Liver (tissue), 9 donors: ENCODE results near the gene KCNJ1. TPM values are rescaled to one million over a fixed set of nuclear protein-coding genes. Genes with fewer than 3 reads are reported as not detected.

Experiments
- DNase-seq: peaks from one replicate; pipeline ENCODE4 v3.0.0-alpha.2; 2017; ENCODE audit warnings: low spot score
- H3K27ac ChIP-seq, 2 donors: one replicate each; pipeline ENCODE4 v1.7.0; 2013; ENCODE audit warnings: inconsistent platforms in 2 of 2, low read length in 2 of 2, control low read depth in 1 of 2, low read depth in 1 of 2, mild to moderate bottlenecking in 1 of 2
- H3K27me3 ChIP-seq, 4 donors: one replicate each; pipeline versions ENCODE4 v1.6.1 to v1.7.0; 2013; ENCODE audit warnings: low read length in 3 of 4, inconsistent platforms in 1 of 4, mild to moderate bottlenecking in 1 of 4, moderate library complexity in 1 of 4; ENCODE audit not compliant: control insufficient read depth in 4 of 4, insufficient read depth in 4 of 4
- H3K36me3 ChIP-seq, 4 donors: one replicate each; pipeline versions ENCODE4 v1.6.1 to v1.7.0; 2013; ENCODE audit warnings: low read length in 3 of 4, mild to moderate bottlenecking in 3 of 4, low read depth in 1 of 4, moderate library complexity in 1 of 4; ENCODE audit not compliant: control insufficient read depth in 4 of 4, insufficient read depth in 3 of 4
- H3K4me1 ChIP-seq, 4 donors: one replicate each; pipeline versions ENCODE4 v1.6.1 to v1.7.0; 2013; ENCODE audit warnings: low read length in 3 of 4, mild to moderate bottlenecking in 3 of 4, moderate library complexity in 1 of 4; ENCODE audit not compliant: control insufficient read depth in 4 of 4, insufficient read depth in 4 of 4
- H3K4me3 ChIP-seq, 3 donors: one replicate each; pipeline versions ENCODE4 v1.6.1 to v1.7.0; 2013; ENCODE audit warnings: low read length in 3 of 3, control low read depth in 1 of 3, low read depth in 1 of 3, mild to moderate bottlenecking in 1 of 3
- H3K9ac ChIP-seq, 2 donors: one replicate each; pipeline ENCODE4 v1.7.0; 2013; ENCODE audit warnings: low read length in 2 of 2, mild to moderate bottlenecking in 2 of 2, moderate library complexity in 2 of 2, control low read depth in 1 of 2, low read depth in 1 of 2
- H3K9me3 ChIP-seq, 4 donors: one replicate each; pipeline versions ENCODE4 v1.6.1 to v1.7.0; 2013; ENCODE audit warnings: low read length in 3 of 4; ENCODE audit not compliant: control insufficient read depth in 4 of 4
- CTCF ChIP-seq: fragments of 150-350 bp; IDR thresholded peaks from 2 replicates; pipeline ENCODE4 v1.5.1; 2017; ENCODE audit warnings: improper control_type of control experiment, low read depth, low read length; ENCODE audit not compliant: missing input control
- FOXA1 ChIP-seq: IDR thresholded peaks from 2 replicates; pipeline ENCODE4 v1.6.1; 2016; ENCODE audit warnings: antibody characterized with exemption
- GABPA ChIP-seq, 2 donors: IDR thresholded peaks in 1 of 2; conservative IDR thresholded peaks in 1 of 2; 2 replicates each; pipeline ENCODE4 v1.6.1; 2016; ENCODE audit warnings: antibody characterized with exemption in 2 of 2, mild to moderate bottlenecking in 1 of 2, moderate library complexity in 1 of 2
- HNF4A ChIP-seq, 2 donors: conservative IDR thresholded peaks; 2 replicates each; pipeline ENCODE4 v1.6.1; 2016; ENCODE audit warnings: antibody characterized with exemption in 2 of 2, mild to moderate bottlenecking in 2 of 2
- HNF4G ChIP-seq: IDR thresholded peaks from 2 replicates; pipeline ENCODE4 v1.6.1; 2016; ENCODE audit warnings: antibody characterized with exemption
- JUND ChIP-seq, 2 donors: IDR thresholded peaks; 2 replicates each; pipeline ENCODE4 v1.6.1; 2016; ENCODE audit warnings: antibody characterized with exemption in 2 of 2
- NR2F2 ChIP-seq: IDR thresholded peaks from 2 replicates; pipeline ENCODE4 v1.6.1; 2016; ENCODE audit warnings: antibody characterized with exemption
- RAD21 ChIP-seq, 2 donors: IDR thresholded peaks; 2 replicates each; pipeline ENCODE4 v1.6.1; 2016; ENCODE audit warnings: antibody characterized with exemption in 2 of 2, mild to moderate bottlenecking in 2 of 2
- REST ChIP-seq: IDR thresholded peaks from 2 replicates; pipeline ENCODE4 v1.6.1; 2016; ENCODE audit warnings: antibody characterized with exemption, mild to moderate bottlenecking
- RXRA ChIP-seq, 2 donors: IDR thresholded peaks; 2 replicates each; pipeline ENCODE4 v1.6.1; 2017 to 2018; ENCODE audit warnings: antibody characterized with exemption in 2 of 2, mild to moderate bottlenecking in 1 of 2
- SP1 ChIP-seq: IDR thresholded peaks from 2 replicates; pipeline ENCODE4 v1.6.1; 2018; ENCODE audit warnings: antibody characterized with exemption, mild to moderate bottlenecking
- TAF1 ChIP-seq: conservative IDR thresholded peaks from 2 replicates; pipeline ENCODE4 v1.6.1; 2016; ENCODE audit warnings: antibody characterized with exemption, mild to moderate bottlenecking
- WGBS: extraction: QIAGEN DNeasy Blood & Tissue Kit; methylation state at CpG from one replicate; pipeline ENCODE4 v1.1.7; 2013; 5-methylcytosine and 5-hydroxymethylcytosine counted together
- polyA plus RNA-seq, 2 donors: library from polyadenylated mRNA; stranded (reverse) in 1 of 2; unstranded in 1 of 2; fragments of 200-250 nt in 1 of 2; fragments of >200 nt in 1 of 2; fragmentation: Nextera tagmentation in 1 of 2; extraction: Ambion mirVana in 1 of 2; gene quantifications; one replicate each; pipeline versions ENCODE4 v1.2.1 to v1.2.3, GENCODE V29; 2013 to 2015
- total RNA-seq, 2 donors: library from RNA; depleted of rRNA; stranded (reverse); fragments of >200 nt; gene quantifications; one replicate each; pipeline ENCODE4 v1.2.3, GENCODE V29; 2014
- TF ChIP-seq, protein P1 (sequence below): IDR thresholded peaks from 2 replicates; pipeline ENCODE4 v1.6.1; 2016; ENCODE audit warnings: antibody characterized with exemption
- donor health status: healthy.
- donor health status: healthy.
- donor health status: healthy.
- donor health status: healthy.
- donor health status: healthy.

The KCNJ1 gene
- total and polyA plus RNA-seq, 4 donors, result 0.14 to 0.23 TPM; not detected in 2

DNA sequence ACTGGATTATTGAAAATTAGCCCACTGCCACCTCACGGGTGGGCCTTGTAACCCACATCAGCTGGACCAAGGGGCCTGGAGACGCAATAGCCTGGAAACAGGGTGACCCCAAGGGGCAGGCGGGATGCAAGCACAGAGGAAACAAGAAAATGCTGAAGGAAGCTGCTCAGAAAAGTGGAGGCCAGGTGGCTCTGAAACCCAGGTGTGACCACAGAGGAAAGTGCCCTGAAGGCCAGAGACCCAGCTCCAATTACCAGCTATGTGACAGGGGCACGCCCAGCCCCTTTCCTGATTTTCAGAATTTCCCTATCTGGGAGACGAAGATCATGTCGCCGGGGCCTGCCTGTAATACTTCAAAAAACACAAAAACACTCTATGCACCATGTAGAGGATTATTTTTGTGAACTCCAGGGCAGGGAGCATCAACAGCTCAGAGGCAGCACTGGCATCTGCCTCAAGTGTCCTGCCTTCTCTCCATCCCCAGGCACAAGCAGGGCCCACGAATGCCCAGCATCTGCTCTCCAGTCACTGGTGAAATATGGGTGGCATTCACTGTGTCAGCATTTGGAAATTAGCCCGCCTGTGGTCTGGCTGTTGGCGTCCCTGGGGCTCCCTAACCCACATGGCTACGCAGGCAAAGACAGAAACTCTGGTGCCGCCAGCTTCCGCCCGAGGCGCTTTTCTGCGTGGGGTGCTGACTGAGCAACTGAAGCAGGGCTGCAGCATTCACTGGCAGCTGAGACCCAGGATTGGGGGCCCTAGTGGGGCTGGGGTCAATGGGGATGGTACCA lies 6.3 kb downstream of the KCNJ1 start:
- Histone ChIP-seq H3K4me1 (peaks cover 0 to 9% (median 0%) of the 10 kb centered on the region in 4 donors), H3K9me3 (no peaks in the 10 kb centered on the region), H3K9ac (no peak overlapping the region), H3K36me3 (no peaks in the 10 kb centered on the region), H3K4me3 (no peak overlapping the region), H3K27me3 (no peaks in the 10 kb centered on the region), H3K27ac (no peak overlapping the region)
- 93% methylated on average over 16 of the region's 16 CpGs for WGBS
- no peak for DNase-seq
- no peak for TF ChIP-seq SP1
- no peak for TF ChIP-seq RAD21 (IDR thresholded peaks at IDR 0.05)

DNA sequence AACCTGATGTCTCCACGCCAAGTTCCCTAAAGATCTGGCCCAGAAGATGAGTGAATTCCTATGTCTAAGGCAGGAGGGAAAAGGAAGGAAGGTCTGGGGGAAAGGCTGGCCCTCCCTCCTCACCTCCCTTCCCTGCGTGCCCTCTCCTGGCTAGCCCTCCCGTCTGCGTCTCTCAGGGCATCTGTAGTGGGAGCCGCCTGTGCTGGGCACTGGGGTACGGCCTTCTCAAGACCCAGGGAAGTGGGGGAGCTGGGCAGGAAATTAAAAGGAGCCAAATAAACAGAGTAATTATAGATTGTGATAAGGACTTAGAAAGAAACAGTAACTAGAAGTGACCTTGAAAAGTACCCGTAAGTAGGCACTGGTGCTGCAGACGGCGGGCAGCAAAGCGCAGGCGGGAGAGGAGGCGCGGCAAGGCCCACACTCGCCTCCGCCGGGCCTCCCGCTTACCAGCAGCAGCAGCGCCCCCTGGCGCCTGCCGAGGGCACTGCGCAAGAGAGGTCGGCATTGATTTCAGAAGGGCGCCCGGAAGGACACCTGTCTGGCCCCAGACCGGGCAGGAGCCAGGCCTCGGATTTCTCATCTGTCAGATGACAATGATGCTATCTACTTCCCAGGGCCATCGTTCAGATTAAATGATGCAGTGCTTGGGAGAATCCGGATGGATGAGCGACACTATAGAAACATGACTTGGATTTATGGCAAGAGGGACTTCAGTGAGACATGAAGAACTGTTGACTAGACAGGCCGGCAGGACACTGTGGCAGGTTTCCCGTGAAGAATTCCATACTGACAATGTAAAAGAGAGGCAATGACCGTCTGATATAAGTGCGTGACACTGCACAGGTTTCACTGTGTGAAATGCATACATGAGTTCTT lies 7.3 kb downstream of the KCNJ1 start:
- 31% methylated on average over 33 of the region's 33 CpGs for WGBS
- Histone ChIP-seq H3K9ac (no peak overlapping the region), H3K9me3 (no peaks in the 10 kb centered on the region), H3K4me1 (peaks cover 0 to 9% (median 0%) of the 10 kb centered on the region in 4 donors), H3K4me3 (no peak overlapping the region), H3K27me3 (no peaks in the 10 kb centered on the region), H3K27ac (no peak overlapping the region), H3K36me3 (no peaks in the 10 kb centered on the region)
- DNase-seq, result peak; percentile 70
- TF ChIP-seq CTCF (peak; percentile 74), HNF4G (no peak), SP1 (no peak), RAD21 (IDR thresholded peaks at IDR 0.05) (peak; percentile 72 to 80), NR2F2 (peak; percentile 11)
- TF ChIP-seq, protein P1, sequence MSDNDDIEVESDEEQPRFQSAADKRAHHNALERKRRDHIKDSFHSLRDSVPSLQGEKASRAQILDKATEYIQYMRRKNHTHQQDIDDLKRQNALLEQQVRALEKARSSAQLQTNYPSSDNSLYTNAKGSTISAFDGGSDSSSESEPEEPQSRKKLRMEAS, result no peak

GRCh38 chr11:128857341-128857740 lies 9.8 kb downstream of the KCNJ1 start:
- no peaks in the 10 kb centered on the region for H3K27me3 ChIP-seq
- no peaks in the 10 kb centered on the region for H3K36me3 ChIP-seq
- 83% methylated on average over 2 of the region's 2 CpGs for WGBS
- no peak overlapping the region for H3K27ac ChIP-seq
- no peak overlapping the region for H3K9ac ChIP-seq
- peaks cover 0 to 14% (median 4%) of the 10 kb centered on the region in 4 donors for H3K4me1 ChIP-seq
- no peak for DNase-seq
- no peaks in the 10 kb centered on the region for H3K9me3 ChIP-seq
- H3K4me3 ChIP-seq, result no peak overlapping the region
- TF ChIP-seq CTCF (no peak), FOXA1 (no peak), RXRA (IDR thresholded peaks at IDR 0.05) (no peak), JUND (IDR thresholded peaks at IDR 0.05) (no peak), REST (no peak), GABPA (IDR thresholded peaks at IDR 0.05 in 1 of 2, conservative IDR thresholded peaks at IDR 0.05 in 1 of 2) (no peak), SP1 (no peak), NR2F2 (no peak), TAF1 (no peak), HNF4A (conservative IDR thresholded peaks at IDR 0.05) (no peak), HNF4G (no peak)
